ENCODE data around the gene IFNA1. TPM values are rescaled to one million over a fixed set of nuclear protein-coding genes. Genes with fewer than 3 reads are reported as not detected.
A peak's percentile ranks its signal among the peaks of the same experiment; 100 is the strongest.
"Not testable (repeated sequence)": the region's sequence is repeated elsewhere in the genome, so short reads cannot be mapped to it uniquely, and the experiment has no call there.

Gene IFNA1
- total RNA-seq, 1 donor from 2014 or later, result not detected

DNA sequence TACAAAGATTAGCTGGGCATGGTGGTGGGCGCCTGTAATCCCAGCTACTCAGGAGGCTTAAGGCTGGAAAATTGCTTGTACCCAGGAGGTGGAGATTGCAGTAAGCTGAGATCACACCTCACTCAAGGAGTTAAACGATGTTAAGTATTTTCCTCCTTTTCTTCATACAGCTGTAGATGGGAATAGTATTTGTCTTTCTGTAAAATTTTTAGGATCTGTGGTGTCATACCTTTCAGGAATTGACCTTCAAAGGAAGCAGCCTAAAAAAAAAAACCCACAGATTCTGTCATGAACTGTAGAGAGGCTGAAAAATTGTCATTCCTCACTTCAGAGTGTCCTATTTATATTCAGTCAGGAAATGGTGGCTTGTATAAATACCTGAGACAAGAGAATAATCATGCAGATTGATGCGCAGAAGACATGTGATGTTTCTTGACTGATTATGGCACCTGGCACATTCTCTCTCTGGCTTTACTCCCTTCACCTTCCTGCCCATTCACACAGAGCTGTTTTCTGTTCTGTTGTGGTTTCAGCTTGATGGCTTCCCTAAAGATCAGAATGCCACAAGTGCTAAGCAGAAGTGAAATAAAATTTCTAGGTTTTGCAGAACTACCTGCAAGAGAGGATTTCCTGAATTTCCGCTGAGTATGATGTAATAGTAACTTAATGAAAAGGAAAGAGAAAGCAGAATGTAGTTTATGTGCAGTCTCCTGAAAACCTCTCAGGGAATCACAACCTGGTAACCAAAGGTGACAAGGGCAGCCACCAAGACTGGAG, 3.8 kb downstream of the IFNA1 start:
- DNase-seq (ENCODE audit: low read depth), result no peak

- not testable (repeated sequence) for DNase-seq (ENCODE audit: low read depth)
Measured at GRCh38 chr9:21449312-21449711, 9.1 kb downstream of the IFNA1 start.

DNA sequence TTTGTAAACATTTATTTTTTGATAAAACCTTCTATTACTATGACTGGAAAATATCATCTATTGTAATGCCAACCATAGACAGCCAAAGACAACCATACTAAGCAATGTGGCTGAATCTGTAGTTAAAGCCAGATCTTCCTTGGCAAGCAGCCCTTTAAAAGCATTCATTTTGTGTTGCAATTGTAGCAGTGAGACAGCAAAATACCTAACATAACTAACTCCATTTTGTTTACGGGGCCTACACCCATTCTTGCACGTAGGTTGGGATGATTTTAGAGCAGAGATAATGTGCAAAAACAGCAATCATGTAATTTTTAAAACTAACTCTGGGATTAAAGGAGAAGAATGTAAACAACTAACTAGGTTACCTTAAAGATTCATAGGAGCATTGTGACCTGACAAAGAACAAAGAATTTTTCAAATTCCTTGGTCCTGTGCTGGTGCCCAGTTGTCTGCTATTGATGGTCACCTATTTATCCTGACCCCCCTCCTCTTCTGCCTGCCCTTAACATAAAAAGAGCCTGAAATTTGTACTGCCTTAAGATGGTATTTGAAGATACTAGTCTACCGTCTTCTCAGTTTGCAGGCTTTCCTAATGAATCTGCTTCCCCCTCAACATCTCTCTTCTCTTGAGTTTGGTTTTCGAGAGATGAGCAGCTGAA, 10.6 kb downstream of the IFNA1 start:
- no peak for DNase-seq (ENCODE audit: low read depth)

GRCh38 chr9:21452681-21453080, 12.4 kb downstream of the IFNA1 start:
- DNase-seq (ENCODE audit: low read depth), result no peak

DNA sequence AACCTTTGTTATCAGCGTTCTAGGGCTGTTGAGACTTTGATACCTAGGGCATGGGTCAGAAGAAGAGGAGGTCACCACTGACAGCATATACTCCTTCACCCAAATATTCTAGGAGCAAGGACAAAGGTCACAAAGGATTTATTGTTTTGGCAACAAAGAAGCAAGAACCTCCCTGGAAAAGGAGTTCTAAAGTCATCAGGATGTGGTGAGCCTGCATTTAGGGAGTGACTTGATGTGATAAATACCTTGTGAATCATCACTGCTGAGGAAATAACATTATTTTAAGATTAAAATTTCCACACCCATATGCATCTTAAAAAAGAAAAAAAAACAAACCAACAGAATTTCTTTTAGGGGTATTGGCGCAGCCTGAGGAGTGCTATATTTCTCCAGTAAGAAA, 13.9 kb downstream of the IFNA1 start:
- DNase-seq (ENCODE audit: low read depth), result peak; percentile 22

GRCh38 chr9:21455320-21455719, 15.1 kb downstream of the IFNA1 start:
- peak; percentile 32 for DNase-seq (ENCODE audit: low read depth)

DNA sequence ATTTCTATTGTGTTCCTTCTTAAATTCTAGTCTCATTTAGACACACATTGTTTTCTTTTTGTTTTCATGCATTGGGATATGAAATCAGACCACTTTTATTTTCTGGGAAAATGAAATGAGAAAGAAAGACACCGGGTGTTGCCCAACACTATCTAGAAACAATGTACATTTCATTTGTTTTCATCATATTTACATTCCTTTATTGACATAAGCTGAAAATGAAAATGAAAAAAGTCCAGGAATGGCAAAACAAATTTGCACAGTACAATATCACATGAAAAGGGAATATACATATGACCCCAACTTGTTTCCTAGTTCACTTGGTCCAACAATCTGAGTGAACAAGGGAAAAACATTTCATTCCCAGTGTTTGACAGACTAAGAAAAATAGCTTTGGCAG, 21.1 kb downstream of the IFNA1 start:
- DNase-seq (ENCODE audit: low read depth), result no peak

DNA sequence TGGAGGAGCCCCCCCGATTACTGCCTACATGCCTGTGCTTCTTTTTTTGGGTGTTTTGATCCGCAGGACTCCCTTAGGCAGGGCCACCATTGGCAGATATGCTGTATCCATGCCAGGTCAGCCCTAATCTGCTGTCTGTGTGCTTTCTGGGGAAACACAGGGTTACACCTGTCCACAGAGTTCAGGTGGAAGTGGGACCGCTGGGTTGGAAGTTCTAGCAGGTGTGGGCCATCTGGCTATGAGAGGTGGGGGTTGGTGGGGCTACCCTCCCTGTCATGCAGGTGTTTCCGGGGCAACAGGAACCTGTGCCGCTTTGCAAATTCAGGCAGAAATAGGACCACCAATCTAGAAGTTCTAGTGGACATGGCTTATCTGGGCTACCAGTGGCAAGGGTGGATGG, 24.9 kb downstream of the IFNA1 start:
- DNase-seq (ENCODE audit: low read depth), result no peak

- peak; percentile 65 for DNase-seq (ENCODE audit: low read depth)
Measured at GRCh38 chr9:21465859-21466518, 25.8 kb downstream of the IFNA1 start.

DNA sequence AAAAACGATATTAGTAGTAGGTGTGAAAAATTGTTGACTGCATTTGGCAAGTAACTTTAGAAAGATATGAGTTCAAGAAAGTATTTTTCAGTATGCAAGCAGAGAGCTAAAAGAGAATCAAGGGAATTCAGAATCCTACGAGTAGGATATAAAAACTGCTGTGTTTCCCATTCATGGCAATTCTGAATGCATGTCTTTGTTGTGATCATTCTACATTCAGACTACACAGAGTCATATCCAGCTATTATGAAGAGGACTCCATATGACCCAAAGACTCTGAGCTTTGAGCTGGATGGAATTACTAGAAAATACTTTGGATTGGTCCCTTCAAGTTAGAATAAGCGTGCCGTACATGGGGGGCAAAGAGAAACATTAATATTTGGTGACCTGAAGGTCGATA, 29.9 kb downstream of the IFNA1 start:
- no peak for DNase-seq (ENCODE audit: low read depth)

DNA sequence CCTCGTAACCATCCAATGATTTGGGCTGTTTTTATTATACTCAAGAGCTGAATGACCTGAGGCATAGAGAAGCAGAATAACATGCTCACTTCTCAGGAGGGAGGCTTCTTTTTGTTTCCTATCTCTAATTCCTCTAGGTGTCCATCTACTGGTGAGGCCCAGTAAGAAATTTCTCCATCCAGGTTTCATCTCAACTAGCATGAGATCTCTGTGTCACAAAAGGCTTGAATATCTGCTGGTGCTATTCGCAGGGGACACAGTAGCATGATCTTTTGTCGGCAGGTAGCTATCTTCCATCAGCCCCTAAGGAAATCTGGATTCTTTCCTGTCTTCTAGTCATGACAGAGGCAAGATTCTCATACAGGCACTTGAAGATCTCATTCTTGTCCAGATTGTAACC, 33.0 kb downstream of the IFNA1 start:
- no peak for DNase-seq (ENCODE audit: low read depth)

- DNase-seq (ENCODE audit: low read depth), result no peak
Measured at GRCh38 chr9:21477466-21477865, 37.2 kb downstream of the IFNA1 start.

DNA sequence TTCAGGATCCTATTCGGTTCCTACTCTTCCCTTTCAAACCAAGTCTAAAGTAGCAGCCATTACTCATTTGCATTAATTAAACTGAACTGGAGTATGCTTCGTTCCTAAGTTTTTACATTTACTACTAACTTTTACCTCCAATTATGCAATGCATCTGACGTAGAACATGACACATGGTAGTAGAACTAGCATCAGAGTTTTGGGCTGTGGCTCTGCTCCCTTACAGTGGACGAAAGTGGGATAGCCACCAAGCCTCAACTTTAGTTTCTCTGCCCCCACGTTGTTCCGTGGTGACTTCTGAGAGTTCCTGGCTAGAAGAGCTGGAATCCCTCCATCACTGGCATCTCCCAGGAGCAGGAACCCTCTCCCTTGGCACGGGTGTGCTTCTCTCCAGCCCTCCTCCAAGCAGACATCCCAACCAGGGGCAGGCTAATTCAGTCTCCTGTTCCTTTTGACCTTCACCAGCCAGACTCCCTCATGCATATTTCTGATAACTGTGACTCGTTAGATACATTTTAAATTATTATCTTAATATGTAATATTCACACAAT, 39.0 kb downstream of the IFNA1 start:
- DNase-seq (ENCODE audit: low read depth), result no peak

DNA sequence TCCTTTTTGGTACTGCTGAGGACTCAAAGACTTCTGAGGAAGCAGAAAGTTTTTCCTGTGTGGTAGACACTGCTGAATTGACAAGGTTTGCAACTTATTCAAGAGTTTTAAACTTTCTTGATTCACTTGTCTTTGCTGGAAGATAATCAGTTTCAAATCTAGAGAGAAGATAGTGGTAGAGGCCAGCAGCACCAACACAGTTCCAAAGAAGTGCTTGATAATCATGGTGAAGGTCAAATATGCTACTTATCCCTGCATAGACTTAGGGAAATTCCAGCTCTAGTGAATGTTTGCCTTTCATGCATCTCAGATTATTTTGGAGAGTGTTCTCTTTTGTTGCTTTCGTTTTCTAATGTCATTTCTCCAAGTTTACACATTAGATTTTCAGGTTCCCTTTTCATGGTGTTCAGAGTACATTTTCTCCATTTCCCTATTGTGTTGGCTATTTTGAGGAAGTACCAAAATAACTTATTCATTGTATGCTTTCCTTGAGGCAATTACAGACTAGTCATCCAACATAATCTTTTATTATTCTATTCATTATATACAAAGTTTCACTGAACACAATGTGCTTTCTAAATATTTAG, 41.3 kb downstream of the IFNA1 start:
- no peak for DNase-seq (ENCODE audit: low read depth)

GRCh38 chr9:21482213-21482612, 42.0 kb downstream of the IFNA1 start, which contains the start of gene IFNE:
Gene IFNE (minus strand): TSS chr9:21482313. CDS start chr9:21481694, 619 bp downstream.
- no peak for DNase-seq (ENCODE audit: low read depth)

Other genes with a start within 250 kb of the IFNA1 start
- not detected in 2 replicates for gene IFNA7, start 238.2 kb upstream of the IFNA1 start, total RNA-seq
- gene IFNA10, start 233.3 kb upstream of the IFNA1 start, total RNA-seq, result not detected in 2 replicates
- gene IFNA16, start 223.1 kb upstream of the IFNA1 start, total RNA-seq, result not detected in 2 replicates
- gene IFNA17, start 212.2 kb upstream of the IFNA1 start, total RNA-seq, result not detected in 2 replicates
- not detected in 2 replicates for gene IFNA14, start 200.4 kb upstream of the IFNA1 start, total RNA-seq
- not detected in 2 replicates for gene IFNA5, start 135.1 kb upstream of the IFNA1 start, total RNA-seq
- gene KLHL9, start 105.0 kb upstream of the IFNA1 start, total RNA-seq, result 24.7 and 26.5 TPM in 2 replicates
- not detected in 2 replicates for gene IFNA6, start 89.6 kb upstream of the IFNA1 start, total RNA-seq
- gene IFNA13, start 72.4 kb upstream of the IFNA1 start, total RNA-seq, result not detected in 2 replicates
- not detected in 2 replicates for gene IFNA2, start 55.0 kb upstream of the IFNA1 start, total RNA-seq
- not detected in 2 replicates for gene IFNA8, start 31.3 kb upstream of the IFNA1 start, total RNA-seq
- gene IFNE, start 41.9 kb downstream of the IFNA1 start, total RNA-seq, result 0.31 TPM in 1 of 2 replicates, not detected in the other

All from myocyte (in vitro differentiated cells).